Measurements from ENCODE around the gene LGALS3BP. TPM values are rescaled to one million over a fixed set of nuclear protein-coding genes. Genes with fewer than 3 reads are reported as not detected.

The LGALS3BP gene
- total and polyA plus RNA-seq, 2 of the 4 experiments (the other 2 are of a cell fraction), result 33.7 to 273 TPM

GRCh38 chr17:78986649-78987328 is 7.1 kb upstream of the LGALS3BP start:
- H3K79me1 ChIP-seq (ENCODE audit: low read depth in 1 of 2, low read length in 2 of 2), result peaks cover 0 to 16% of the 10 kb centered on the region in 2 experiments; a peak in 2 of 4 replicates
- ATAC-seq (ENCODE audit: low read depth) (peak; percentile 70), DNase-seq (peak; percentile 72)
- peak overlapping the region; percentile 24; the same call in 1 of the 2 replicates for H3K4me3 ChIP-seq (ENCODE audit: insufficient read depth, low read depth, low read length)
- H4K5ac ChIP-seq (ENCODE audit: low read depth, low read length), result peak overlapping the region; percentile 92
- no peaks in the 10 kb centered on the region for H4K20me1 ChIP-seq (ENCODE audit: insufficient read depth, low read length)
- H2BK20ac ChIP-seq (ENCODE audit: low read depth, low read length), result peak overlapping the region; percentile 81
- H3K9me3 ChIP-seq (ENCODE audit: control insufficient read depth, insufficient read depth, low read length), result no peaks in the 10 kb centered on the region
- H2AFZ ChIP-seq (replicated peaks; ENCODE audit: low read length, poor library complexity), result peak overlapping the region; percentile 80
- BruUV-seq (replicated peaks), result no TSS peak
- H3K27me3 ChIP-seq (ENCODE audit: control insufficient read depth, insufficient read depth, low read length), result no peaks in the 10 kb centered on the region
- H2AK9ac ChIP-seq (replicated peaks; ENCODE audit: low read depth, low read length, poor library complexity), result peak overlapping the region; percentile 77
- ChIA-PET POLR2A (ENCODE audit: unreplicated experiment) (no interaction called here), CTCF (no interaction called here)
- intact Hi-C loops (cut with micrococcal nuclease), result no loop called here
- dilution Hi-C loops (cut with HindIII; ENCODE audit: low sequenced_read_pairs, unreplicated experiment), result no loop called here
- H3K56ac ChIP-seq (ENCODE audit: extremely low read depth, insufficient read depth, low read length), result peak overlapping the region; percentile 73
- H3K9me1 ChIP-seq (ENCODE audit: insufficient read depth, low read length), result peaks cover 4% of the 10 kb centered on the region; the same call in 1 of the 2 replicates
- H3K36me3 ChIP-seq (ENCODE audit: control insufficient read depth, insufficient read depth, low read length), result peaks cover 16% of the 10 kb centered on the region
- peak overlapping the region; percentile 67 for H2AK5ac ChIP-seq (ENCODE audit: low read depth, low read length)
- H3K9ac ChIP-seq (ENCODE audit: low read depth, low read length), result peak overlapping the region; percentile 60
- H2BK5ac ChIP-seq (ENCODE audit: low read depth, low read length, poor library complexity, severe bottlenecking), result peak overlapping the region; percentile 78
- in situ Hi-C loops (cut with MboI; ENCODE audit: low sequenced_read_pairs), result no loop called here
- peak overlapping the region; percentile 35 to 94 for H4K8ac ChIP-seq (ENCODE audit: low read depth in 2 of 2, low read length in 2 of 2)
- H3K18ac ChIP-seq (ENCODE audit: low read depth, low read length), result peak overlapping the region; percentile 82
- H3K4me2 ChIP-seq (ENCODE audit: low read depth, low read length), result peak overlapping the region; percentile 97
- H3K4ac ChIP-seq (ENCODE audit: low read depth, low read length), result peak overlapping the region; percentile 86
- peak overlapping the region; percentile 84 for H4K91ac ChIP-seq (ENCODE audit: insufficient read depth, low read depth, low read length)
- peak overlapping the region; percentile 83 for H3K14ac ChIP-seq (replicated peaks; ENCODE audit: low read depth, low read length)
- peak overlapping the region; percentile 83 for H2BK120ac ChIP-seq (ENCODE audit: low read depth, low read length)
- peak overlapping the region; percentile 57; the same call in 1 of the 3 replicates for H2BK15ac ChIP-seq (ENCODE audit: low read depth, low read length)
- peak overlapping the region; percentile 75 for H3K27ac ChIP-seq (ENCODE audit: insufficient read depth, low read length)
- H3K4me1 ChIP-seq (ENCODE audit: control insufficient read depth, insufficient read depth, low read length), result peaks cover 5% of the 10 kb centered on the region
- WGBS, 2 experiments (ENCODE audit: extremely low coverage in 2 of 2, insufficient read length in 1 of 2), result 3% methylated on average over 4 of the region's 15 CpGs; no CpG with 5 or more reads in 1 of the 2 experiments
- TF ChIP-seq NFE2L2 (IDR thresholded peaks at IDR 0.05; ENCODE audit: low read depth, low read length) (peak; percentile 60; the same call in 1 of the 2 replicates), MAFK (IDR thresholded peaks at IDR 0.05; ENCODE audit: low read depth, low read length) (0 out of 2 replicates have a peak, but pooled peaks have one; percentile 18), USF2 (IDR thresholded peaks at IDR 0.05; ENCODE audit: low read depth, low read length) (no peak)
- peak overlapping the region; percentile 88 for H3K23ac ChIP-seq (ENCODE audit: low read depth, low read length)
